T-helper 17 cell (primary cell): ENCODE data around the gene POLR3F. TPM values are rescaled to one million over a fixed set of nuclear protein-coding genes. Genes with fewer than 3 reads are reported as not detected.

Experiments
- ATAC-seq: fragments of 150-1000 bp; cut with Tn5 transposase; 2 replicates; pipeline ENCODE4 v1.10.0; 2021; ENCODE audit warnings: mild to moderate bottlenecking, moderate library complexity
- DNase-seq, 3 donors: peaks; one replicate each; pipeline versions ENCODE4 v3.0.0 to v3.0.0-alpha.2; 2020 to 2021
- H3K9me3 ChIP-seq: one replicate; pipeline ENCODE4 v1.7.0; 2013; ENCODE audit warnings: low read length, mild to moderate bottlenecking; ENCODE audit not compliant: control insufficient read depth, poor library complexity, severe bottlenecking
- H3K27ac Mint-ChIP-seq: one replicate; pipeline ENCODE4 v1.8.0; 2022; ENCODE audit warnings: mild to moderate bottlenecking, moderate library complexity, mixed read lengths
- H3K27me3 Mint-ChIP-seq: one replicate; pipeline ENCODE4 v1.8.0; 2022; ENCODE audit warnings: mixed read lengths
- H3K36me3 Mint-ChIP-seq: one replicate; pipeline ENCODE4 v1.8.0; 2022; ENCODE audit warnings: low read depth, mixed read lengths
- H3K4me1 Mint-ChIP-seq: one replicate; pipeline ENCODE4 v1.8.0; 2022; ENCODE audit warnings: mild to moderate bottlenecking, mixed read lengths
- H3K4me3 Mint-ChIP-seq: one replicate; pipeline ENCODE4 v1.8.0; 2022; ENCODE audit warnings: mild to moderate bottlenecking, moderate library complexity, mixed read lengths
- total RNA-seq, 4 donors: library from RNA in 2 of 4; stranded (reverse) in 2 of 4; gene quantifications; one replicate each; pipeline ENCODE4 v1.2.3 and lab custom pipeline; 2022 to 2026

POLR3F gene, protein sequence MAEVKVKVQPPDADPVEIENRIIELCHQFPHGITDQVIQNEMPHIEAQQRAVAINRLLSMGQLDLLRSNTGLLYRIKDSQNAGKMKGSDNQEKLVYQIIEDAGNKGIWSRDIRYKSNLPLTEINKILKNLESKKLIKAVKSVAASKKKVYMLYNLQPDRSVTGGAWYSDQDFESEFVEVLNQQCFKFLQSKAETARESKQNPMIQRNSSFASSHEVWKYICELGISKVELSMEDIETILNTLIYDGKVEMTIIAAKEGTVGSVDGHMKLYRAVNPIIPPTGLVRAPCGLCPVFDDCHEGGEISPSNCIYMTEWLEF
- total RNA-seq: 1 to 10 TPM; 7.8 to 9.8 TPM
- 16.2 to 30.9 reads per million in 2 donors for total RNA-seq (lab: John Stamatoyannopoulos, UW)

DNA sequence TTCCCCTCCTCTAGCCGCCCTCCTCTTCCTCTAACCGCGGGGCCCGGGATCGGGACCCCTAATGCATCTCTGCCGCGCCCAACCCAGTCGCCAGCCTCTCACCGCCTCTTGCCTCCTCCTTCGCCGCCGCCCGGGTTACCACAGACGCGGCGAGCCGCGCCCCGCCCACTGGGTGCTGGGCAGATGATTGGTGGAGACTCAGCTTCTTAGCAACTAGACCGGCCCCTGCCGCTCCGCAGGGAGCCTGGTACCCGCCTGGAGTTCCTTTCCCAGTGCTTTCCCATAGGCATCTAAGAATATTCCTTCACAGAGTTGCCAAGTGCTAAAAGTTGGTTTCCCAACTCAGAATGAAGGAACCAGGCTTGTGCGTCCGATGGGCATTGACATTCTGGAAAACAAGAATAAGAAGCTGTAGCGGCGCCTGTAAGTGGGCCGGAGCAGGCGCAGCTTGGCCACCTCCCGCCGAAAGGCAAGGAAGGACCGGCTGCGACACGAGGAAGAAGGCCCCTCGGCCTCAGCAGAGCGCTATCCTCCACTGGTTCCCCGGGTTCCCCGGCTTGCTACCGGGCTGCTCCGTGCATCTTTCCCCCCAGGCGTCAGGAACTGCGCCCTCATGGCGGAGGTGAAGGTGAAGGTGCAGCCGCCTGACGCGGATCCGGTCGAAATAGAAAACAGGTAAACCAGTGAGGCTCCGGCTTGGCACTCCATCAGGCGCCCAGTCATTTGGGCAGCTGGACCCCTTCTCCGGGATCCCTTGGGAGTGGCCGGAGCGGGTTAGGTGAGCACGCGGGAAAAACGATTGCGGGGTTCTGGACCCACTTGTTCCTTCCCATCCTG is at the start of gene POLR3F, which contains the start of gene DZANK1:
POLR3F (plus strand) TSS at position 497 of the 837 bp plus-strand sequence; CDS start at position 614, 117 bp downstream.
DZANK1 (minus strand) TSS at position 137 of the 837 bp plus-strand sequence. CDS start 1,672 bp downstream, outside the sequence.
- Mint-ChIP-seq H3K4me1 (peaks cover 13% of the 10 kb centered on the region), H3K36me3 (peaks cover 2% of the 10 kb centered on the region), H3K4me3 (peak within 1 kb of the TSS; percentile 98), H3K27ac (peak within 1 kb of the TSS; percentile 99), H3K27me3 (no peaks in the 10 kb centered on the region)
- H3K9me3 ChIP-seq: no peaks in the 10 kb centered on the region
- peak; percentile 95 for ATAC-seq
- DNase-seq: peak; percentile 84 to 87 (median 86)

DNA sequence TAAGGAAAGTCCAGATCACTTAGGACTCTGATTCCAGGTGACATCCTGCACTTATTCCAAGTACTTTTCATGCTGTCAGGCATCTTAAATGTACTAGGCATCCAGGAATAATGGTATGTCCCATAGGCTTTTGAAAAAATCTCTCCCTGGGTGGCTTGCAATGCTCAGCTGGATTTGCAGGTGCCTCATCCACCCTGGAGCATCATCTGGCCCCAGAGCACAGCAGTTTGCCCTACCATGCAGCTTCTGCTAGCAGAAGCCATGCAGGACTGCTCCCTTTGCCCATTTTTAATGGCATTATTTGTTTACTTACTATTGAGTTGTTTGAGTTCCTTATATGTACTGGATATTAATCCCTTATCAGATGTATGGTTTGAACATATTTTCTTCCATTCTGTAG is 45.6 kb upstream of the POLR3F start:
- DNase-seq (no peak), ATAC-seq (no peak)
- H3K4me1 Mint-ChIP-seq: no peaks in the 10 kb centered on the region
- H3K27ac Mint-ChIP-seq: no peak overlapping the region
- H3K9me3 ChIP-seq: no peaks in the 10 kb centered on the region
- H3K27me3 Mint-ChIP-seq: peaks cover under 1% of the 10 kb centered on the region
- H3K4me3 Mint-ChIP-seq: no peak overlapping the region
- no peaks in the 10 kb centered on the region for H3K36me3 Mint-ChIP-seq

DNA sequence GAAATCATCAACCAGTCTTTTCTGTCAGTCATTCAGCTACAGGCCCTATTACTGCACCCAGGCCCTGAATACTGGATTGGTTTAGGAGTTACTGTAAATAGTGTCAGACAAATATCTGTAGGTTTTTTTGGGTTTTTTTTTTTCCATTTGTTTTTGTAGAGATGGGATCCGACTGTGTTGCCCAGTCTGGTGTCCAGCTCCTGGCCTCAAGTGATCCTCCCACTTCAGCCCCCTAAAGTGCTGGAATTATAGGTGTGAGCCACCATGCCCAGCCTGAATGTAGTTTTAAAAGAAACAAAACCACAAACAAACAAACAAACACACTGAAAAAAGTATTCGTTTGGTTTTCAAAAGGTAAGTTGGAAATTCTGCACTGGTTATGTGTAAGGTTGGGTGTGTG is 40.0 kb upstream of the POLR3F start:
- Mint-ChIP-seq H3K4me1 (peaks cover 2% of the 10 kb centered on the region), H3K36me3 (no peaks in the 10 kb centered on the region), H3K27me3 (no peaks in the 10 kb centered on the region)

DNA sequence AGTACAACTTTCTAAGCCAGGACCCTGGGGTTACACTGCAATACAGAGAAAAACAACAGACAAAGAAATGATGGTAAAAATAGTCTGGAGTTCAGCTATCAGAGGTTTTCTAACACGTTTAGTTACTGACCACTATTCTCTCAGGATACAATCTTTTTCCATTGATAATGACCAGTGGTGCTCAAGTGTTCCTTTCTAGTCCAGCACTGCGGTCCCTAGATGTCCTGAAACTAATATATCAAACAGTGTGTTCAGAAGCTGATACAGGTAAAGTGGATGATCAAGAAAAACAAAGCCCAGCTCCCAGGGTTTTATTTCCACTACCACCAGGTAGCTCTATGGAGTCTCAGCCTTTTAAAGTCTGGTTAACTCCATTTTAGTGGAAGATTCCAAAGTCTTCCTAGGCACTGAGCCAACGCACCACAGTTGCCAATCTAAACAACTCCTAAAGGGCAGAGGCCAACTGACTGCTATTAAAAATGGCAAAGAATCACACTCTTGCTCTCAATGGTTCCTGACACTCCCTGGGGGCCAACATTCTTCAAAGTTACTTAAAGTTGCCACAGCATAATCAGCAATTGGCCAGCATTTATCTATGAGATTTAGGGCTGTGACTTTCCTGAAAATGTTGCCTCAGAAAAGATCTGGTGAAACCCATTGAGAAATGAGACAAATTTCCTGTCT is 38.6 kb upstream of the POLR3F start:
- Mint-ChIP-seq H3K4me1 (peaks cover 2% of the 10 kb centered on the region), H3K4me3 (no peak overlapping the region), H3K36me3 (no peaks in the 10 kb centered on the region), H3K27me3 (no peaks in the 10 kb centered on the region), H3K27ac (no peak overlapping the region)
- no peak for ATAC-seq
- DNase-seq: no peak
- no peaks in the 10 kb centered on the region for H3K9me3 ChIP-seq

More for the DNA sequence above, 40.0 kb upstream of the POLR3F start:
- ATAC-seq: no peak
- no peak overlapping the region for H3K4me3 Mint-ChIP-seq
- no peak overlapping the region for H3K27ac Mint-ChIP-seq
- no peaks in the 10 kb centered on the region for H3K9me3 ChIP-seq
- no peak for DNase-seq

DNA sequence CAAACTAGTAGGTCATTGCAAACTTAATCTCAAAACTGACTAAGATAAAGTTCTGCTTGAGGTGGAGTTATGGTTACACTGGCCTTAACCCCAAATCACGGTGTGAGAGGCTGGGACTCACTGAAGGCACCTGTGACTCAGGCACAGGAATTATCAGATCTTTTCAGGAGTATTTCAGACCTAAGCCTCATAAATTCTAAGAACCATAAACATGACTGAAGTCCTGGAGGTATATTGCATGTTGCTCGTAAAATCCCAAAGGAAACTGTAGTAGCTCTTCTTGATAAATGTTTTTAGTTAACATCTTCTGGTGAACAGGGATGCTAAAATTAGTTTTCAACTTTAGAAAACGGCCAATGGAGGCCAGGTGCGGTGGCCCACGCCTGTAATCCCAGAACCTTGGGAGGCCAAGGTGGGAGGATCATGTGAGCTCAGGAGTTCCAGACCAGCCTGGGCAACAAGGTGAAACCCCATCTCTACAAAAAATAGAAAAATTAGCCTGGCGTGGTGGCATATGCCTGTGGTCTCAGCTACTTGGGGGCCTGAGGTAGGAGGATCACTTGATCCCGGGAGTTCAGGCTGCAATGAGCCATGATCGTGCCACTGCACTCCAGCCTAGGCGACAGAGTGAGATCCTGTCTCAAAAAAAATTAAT is 36.9 kb upstream of the POLR3F start:
- Mint-ChIP-seq H3K27ac (no peak overlapping the region), H3K27me3 (no peaks in the 10 kb centered on the region), H3K36me3 (no peaks in the 10 kb centered on the region), H3K4me1 (peaks cover 2% of the 10 kb centered on the region), H3K4me3 (no peak overlapping the region)
- no peaks in the 10 kb centered on the region for H3K9me3 ChIP-seq
- DNase-seq (no peak), ATAC-seq (no peak)

DNA sequence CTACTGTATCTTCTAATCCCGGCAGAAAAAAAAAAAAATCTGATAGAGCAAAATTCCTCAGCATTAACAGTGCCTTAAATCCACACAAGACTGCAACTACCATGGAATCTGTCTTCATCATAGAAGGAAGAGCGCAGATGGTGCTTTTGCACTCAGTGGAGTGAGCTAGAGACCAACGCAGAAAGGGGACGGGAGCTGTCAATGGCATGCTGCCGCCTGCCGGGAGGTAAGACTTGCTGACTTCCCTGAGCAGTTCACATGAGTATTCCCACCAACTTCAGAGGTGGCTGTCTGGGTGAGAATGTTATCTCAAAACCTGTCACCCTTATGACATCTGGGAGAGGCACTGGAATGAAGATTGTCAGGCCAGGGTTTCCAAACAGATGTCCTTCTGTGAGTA is 36.0 kb upstream of the POLR3F start:
- H3K9me3 ChIP-seq: no peaks in the 10 kb centered on the region
- Mint-ChIP-seq H3K27ac (no peak overlapping the region), H3K4me3 (no peak overlapping the region), H3K27me3 (no peaks in the 10 kb centered on the region), H3K4me1 (peaks cover 2% of the 10 kb centered on the region), H3K36me3 (no peaks in the 10 kb centered on the region)
- DNase-seq: no peak
- ATAC-seq: no peak

DNA sequence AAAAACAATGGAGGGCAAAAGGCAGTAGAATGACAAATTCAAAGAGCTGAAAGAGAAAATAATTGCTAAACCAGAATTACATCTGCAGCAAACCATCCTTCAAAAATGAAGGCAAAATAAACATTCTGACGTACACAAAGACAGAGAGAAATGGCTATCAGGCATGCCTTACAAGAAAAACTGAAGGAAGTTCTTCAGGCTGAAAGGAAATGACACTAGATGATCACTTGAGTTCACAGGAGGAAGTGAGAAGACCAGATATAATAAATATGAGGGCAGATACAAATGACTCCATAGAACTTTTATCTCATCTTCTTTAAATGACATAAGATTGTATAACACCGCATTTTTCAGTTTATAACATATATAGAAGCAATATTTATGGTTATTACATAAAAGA is 30.3 kb upstream of the POLR3F start:
- peaks cover 3% of the 10 kb centered on the region for H3K4me1 Mint-ChIP-seq
- no peak for ATAC-seq
- no peaks in the 10 kb centered on the region for H3K36me3 Mint-ChIP-seq
- DNase-seq: no peak
- no peak overlapping the region for H3K4me3 Mint-ChIP-seq
- H3K9me3 ChIP-seq: no peaks in the 10 kb centered on the region
- H3K27me3 Mint-ChIP-seq: no peaks in the 10 kb centered on the region
- no peak overlapping the region for H3K27ac Mint-ChIP-seq

DNA sequence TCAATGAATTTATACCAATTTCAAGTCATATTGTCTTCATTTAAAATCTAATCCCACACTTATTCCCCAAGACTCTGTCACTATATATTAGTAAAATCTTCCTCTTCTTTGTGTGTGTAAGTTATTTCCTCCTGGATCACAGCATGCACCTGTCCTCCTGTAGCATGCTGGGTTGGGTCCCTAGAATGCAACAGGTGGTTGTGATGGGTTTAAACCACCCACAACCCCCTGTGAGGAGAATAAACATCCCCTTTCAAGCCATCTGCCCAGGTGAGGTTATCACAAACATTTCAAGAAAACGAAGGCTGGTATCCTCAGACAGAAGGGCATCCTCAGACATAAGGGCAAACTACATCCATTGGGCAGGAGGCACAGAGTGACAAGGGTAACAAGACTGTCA is 26.8 kb upstream of the POLR3F start:
- peak overlapping the region; percentile 56 for H3K27ac Mint-ChIP-seq
- H3K36me3 Mint-ChIP-seq: peaks cover 2% of the 10 kb centered on the region
- no peaks in the 10 kb centered on the region for H3K27me3 Mint-ChIP-seq
- ATAC-seq: no peak
- H3K4me1 Mint-ChIP-seq: peaks cover 3% of the 10 kb centered on the region
- no peak overlapping the region for H3K4me3 Mint-ChIP-seq
- no peak for DNase-seq
- no peaks in the 10 kb centered on the region for H3K9me3 ChIP-seq

DNA sequence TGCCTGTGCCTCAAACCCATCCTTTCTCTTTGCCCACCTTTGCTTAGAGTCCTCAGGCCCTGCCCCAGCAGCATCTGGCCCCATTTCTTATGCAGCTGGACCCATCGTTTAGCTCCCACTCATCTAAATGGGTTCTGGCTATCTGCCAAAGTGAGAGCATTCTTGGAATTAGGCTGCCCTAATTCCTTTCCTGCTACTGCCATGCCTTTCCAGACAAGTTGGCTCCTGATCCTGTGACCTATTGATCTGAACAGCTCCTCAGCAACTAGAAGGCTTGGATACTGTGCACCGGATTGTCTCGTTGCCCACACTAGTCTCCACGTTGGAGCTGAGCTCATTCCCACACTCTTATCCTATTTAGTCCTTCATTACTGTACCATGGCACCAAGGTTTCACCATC is 23.3 kb upstream of the POLR3F start:
- H3K4me1 Mint-ChIP-seq: peaks cover 2% of the 10 kb centered on the region
- no peak overlapping the region for H3K27ac Mint-ChIP-seq
- no peak for DNase-seq
- H3K27me3 Mint-ChIP-seq: no peaks in the 10 kb centered on the region
- peaks cover 2% of the 10 kb centered on the region for H3K36me3 Mint-ChIP-seq
- H3K9me3 ChIP-seq: no peaks in the 10 kb centered on the region
- H3K4me3 Mint-ChIP-seq: no peak overlapping the region
- no peak for ATAC-seq

DNA sequence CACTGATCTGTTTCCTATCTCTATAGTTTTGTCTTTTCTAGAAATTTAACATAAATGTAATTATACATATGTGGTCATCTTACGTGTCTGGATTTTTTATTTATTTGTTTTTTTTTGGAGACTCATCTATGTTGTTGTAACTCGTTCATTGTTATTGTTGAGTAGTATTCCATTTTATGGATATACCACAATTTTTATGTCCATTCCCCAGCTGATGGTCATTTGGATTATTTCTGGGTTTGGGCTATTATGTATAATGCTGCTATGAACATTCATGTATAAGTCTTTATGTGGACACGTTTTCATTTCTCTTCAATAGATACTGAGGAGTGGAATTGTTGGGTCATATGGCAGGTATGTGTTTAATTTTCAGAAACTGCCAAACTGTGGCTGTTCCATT is 10.6 kb upstream of the POLR3F start:
- Mint-ChIP-seq H3K4me3 (no peak overlapping the region), H3K4me1 (no peaks in the 10 kb centered on the region), H3K27me3 (no peaks in the 10 kb centered on the region), H3K27ac (no peak overlapping the region), H3K36me3 (peaks cover 2% of the 10 kb centered on the region)
- H3K9me3 ChIP-seq: no peaks in the 10 kb centered on the region
- ATAC-seq (no peak), DNase-seq (no peak)

DNA sequence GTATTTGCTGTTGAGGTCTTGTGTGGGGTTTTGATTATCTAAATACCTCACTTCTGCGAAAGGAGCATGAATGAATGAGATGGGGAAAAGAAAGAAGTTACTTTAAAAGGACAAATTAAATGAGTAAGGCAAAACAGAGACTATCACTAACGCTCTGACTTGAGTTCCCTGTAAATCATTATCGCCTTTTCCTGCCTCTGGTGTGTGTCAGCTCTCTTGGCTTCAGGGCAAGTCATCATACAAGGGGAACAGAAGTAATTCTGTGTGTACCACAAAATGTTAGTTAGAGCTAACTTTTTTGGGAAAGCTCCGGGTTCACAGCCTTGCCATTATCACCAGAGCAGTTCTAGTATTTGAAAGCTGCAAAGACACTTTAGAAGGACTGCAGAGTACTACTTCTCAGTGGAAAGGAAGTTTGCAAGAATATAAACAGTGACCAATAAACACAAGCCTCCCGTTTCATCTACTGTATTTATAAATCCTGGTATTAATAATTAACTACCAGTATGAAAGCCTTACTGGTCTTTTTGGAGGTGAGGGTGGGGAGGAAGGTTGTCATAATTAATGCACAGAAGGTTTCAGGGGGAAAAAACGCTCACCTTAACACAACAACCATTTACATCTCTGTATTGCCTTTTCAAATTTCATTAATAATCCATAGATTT is 1.5 kb upstream of the POLR3F start:
- ATAC-seq (no peak), DNase-seq (no peak)
- H3K9me3 ChIP-seq: no peaks in the 10 kb centered on the region
- H3K36me3 Mint-ChIP-seq: peaks cover 2% of the 10 kb centered on the region
- H3K4me1 Mint-ChIP-seq: peaks cover 13% of the 10 kb centered on the region
- H3K27ac Mint-ChIP-seq: peak overlapping the region; percentile 99
- H3K4me3 Mint-ChIP-seq: peak overlapping the region; percentile 98
- no peaks in the 10 kb centered on the region for H3K27me3 Mint-ChIP-seq

DNA sequence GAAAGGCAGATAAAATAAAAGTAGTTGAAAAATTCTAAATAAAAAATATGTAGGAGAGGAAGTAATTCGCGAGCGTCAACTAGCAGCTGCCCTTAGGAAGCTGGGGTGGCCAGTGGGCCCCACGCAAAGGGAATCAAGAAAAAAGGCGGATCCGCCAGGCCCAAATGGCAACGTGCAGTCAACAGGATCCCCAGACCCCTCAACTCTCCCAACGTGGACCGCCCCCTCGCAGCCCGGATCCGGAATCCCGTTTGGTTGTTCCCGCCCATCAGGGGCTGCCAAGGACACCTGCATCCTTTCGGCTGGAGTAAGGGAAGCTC is 656 bp upstream of the POLR3F start:
- DNase-seq (no peak), ATAC-seq (peak; percentile 24)
- H3K9me3 ChIP-seq: no peaks in the 10 kb centered on the region
- Mint-ChIP-seq H3K27me3 (no peaks in the 10 kb centered on the region), H3K4me1 (peaks cover 13% of the 10 kb centered on the region), H3K27ac (peak overlapping the region; percentile 99), H3K4me3 (peak overlapping the region; percentile 98), H3K36me3 (peaks cover 2% of the 10 kb centered on the region)
